Central memory CD8-positive, alpha-beta T cell (primary cell): Measurements from ENCODE around the gene LRP1B.

Experiments used
- ATAC-seq: fragments of 150-1000 bp; cut with Tn5 transposase; replicated peaks from 2 replicates; pipeline ENCODE4 v1.10.0; 2022; ENCODE audit warnings: mild to moderate bottlenecking, moderate FRiP score, moderate number of reproducible peaks; ENCODE audit not compliant: poor library complexity, severe bottlenecking; ENCODE audit errors: extremely low read depth
- DNase-seq, 2 donors: peaks; one replicate each; pipeline ENCODE4 v3.0.0; 2021; ENCODE audit warnings: low spot score in 2 of 2
- H3K27ac Mint-ChIP-seq: one replicate; pipeline ENCODE4 v1.8.0; 2022; ENCODE audit warnings: low read depth, mild to moderate bottlenecking, moderate library complexity, mixed read lengths
- H3K27me3 Mint-ChIP-seq: one replicate; pipeline ENCODE4 v1.8.0; 2022; ENCODE audit warnings: mixed read lengths
- H3K36me3 Mint-ChIP-seq: one replicate; pipeline ENCODE4 v1.8.0; 2022; ENCODE audit warnings: mild to moderate bottlenecking, moderate library complexity, mixed read lengths; ENCODE audit not compliant: insufficient read depth
- H3K4me1 Mint-ChIP-seq: one replicate; pipeline ENCODE4 v1.8.0; 2022; ENCODE audit warnings: mixed read lengths
- H3K4me3 Mint-ChIP-seq: one replicate; pipeline ENCODE4 v1.8.0; 2022; ENCODE audit warnings: mild to moderate bottlenecking, moderate library complexity, mixed read lengths
- H3K9me3 Mint-ChIP-seq: one replicate; pipeline ENCODE4 v1.8.0; 2022; ENCODE audit warnings: mixed read lengths

LRP1B gene

GRCh38 chr2:142139384-142139783 is 8.6 kb upstream of the LRP1B start:
- Mint-ChIP-seq H3K27ac (no peak overlapping the region), H3K4me1 (no peaks in the 10 kb centered on the region), H3K27me3 (no peaks in the 10 kb centered on the region), H3K4me3 (no peak overlapping the region), H3K9me3 (peaks cover 7% of the 10 kb centered on the region), H3K36me3 (no peaks in the 10 kb centered on the region)
- DNase-seq (no peak), ATAC-seq (no peak)

- H3K36me3 Mint-ChIP-seq = no peaks in the 10 kb centered on the region
- no peaks in the 10 kb centered on the region for H3K4me1 Mint-ChIP-seq
- H3K27me3 Mint-ChIP-seq = no peaks in the 10 kb centered on the region
- H3K4me3 Mint-ChIP-seq = no peak overlapping the region
- H3K9me3 Mint-ChIP-seq = peaks cover 7% of the 10 kb centered on the region
- H3K27ac Mint-ChIP-seq = no peak overlapping the region
- DNase-seq (no peak), ATAC-seq (no peak)
These were observed 5.8 kb upstream of the LRP1B start for GRCh38 chr2:142136571-142136970.

- H3K27ac Mint-ChIP-seq = no peak overlapping the region
- DNase-seq (no peak), ATAC-seq (no peak)
- H3K36me3 Mint-ChIP-seq = no peaks in the 10 kb centered on the region
- H3K27me3 Mint-ChIP-seq = no peaks in the 10 kb centered on the region
- peaks cover 7% of the 10 kb centered on the region for H3K9me3 Mint-ChIP-seq
- H3K4me3 Mint-ChIP-seq = no peak overlapping the region
- no peaks in the 10 kb centered on the region for H3K4me1 Mint-ChIP-seq
These were observed 4.1 kb upstream of the LRP1B start for GRCh38 chr2:142134911-142135310.

GRCh38 chr2:142130111-142131009 is 456 bp downstream of the LRP1B start:
- H3K9me3 Mint-ChIP-seq = peaks cover 13% of the 10 kb centered on the region
- H3K27me3 Mint-ChIP-seq = no peaks in the 10 kb centered on the region
- no peak overlapping the region for H3K4me3 Mint-ChIP-seq
- H3K4me1 Mint-ChIP-seq = no peaks in the 10 kb centered on the region
- DNase-seq = no peak
- H3K36me3 Mint-ChIP-seq = no peaks in the 10 kb centered on the region
- no peak for ATAC-seq
- H3K27ac Mint-ChIP-seq = no peak overlapping the region

- Mint-ChIP-seq H3K9me3 (peaks cover 12% of the 10 kb centered on the region), H3K4me3 (no peak overlapping the region), H3K27ac (no peak overlapping the region), H3K36me3 (no peaks in the 10 kb centered on the region), H3K27me3 (no peaks in the 10 kb centered on the region), H3K4me1 (no peaks in the 10 kb centered on the region)
- ATAC-seq = no peak
- DNase-seq = no peak
These were observed 2.7 kb downstream of the LRP1B start for GRCh38 chr2:142128105-142128504.

GRCh38 chr2:142127248-142127647 is 3.6 kb downstream of the LRP1B start:
- no peaks in the 10 kb centered on the region for H3K36me3 Mint-ChIP-seq
- ATAC-seq = no peak
- no peak overlapping the region for H3K27ac Mint-ChIP-seq
- no peak overlapping the region for H3K4me3 Mint-ChIP-seq
- no peak for DNase-seq
- H3K27me3 Mint-ChIP-seq = no peaks in the 10 kb centered on the region
- H3K4me1 Mint-ChIP-seq = no peaks in the 10 kb centered on the region
- H3K9me3 Mint-ChIP-seq = peaks cover 12% of the 10 kb centered on the region

GRCh38 chr2:142124706-142125105 is 6.1 kb downstream of the LRP1B start:
- DNase-seq (no peak), ATAC-seq (no peak)
- Mint-ChIP-seq H3K36me3 (peaks cover 2% of the 10 kb centered on the region), H3K27ac (no peak overlapping the region), H3K4me3 (no peak overlapping the region), H3K9me3 (peaks cover 21% of the 10 kb centered on the region), H3K4me1 (no peaks in the 10 kb centered on the region), H3K27me3 (no peaks in the 10 kb centered on the region)

GRCh38 chr2:142119347-142119746 is 11.5 kb downstream of the LRP1B start:
- Mint-ChIP-seq H3K9me3 (peaks cover 19% of the 10 kb centered on the region), H3K4me3 (no peak overlapping the region), H3K27me3 (no peaks in the 10 kb centered on the region), H3K4me1 (no peaks in the 10 kb centered on the region), H3K36me3 (peaks cover 2% of the 10 kb centered on the region), H3K27ac (no peak overlapping the region)
- ATAC-seq (no peak), DNase-seq (no peak)

- DNase-seq = no peak
- no peaks in the 10 kb centered on the region for H3K4me1 Mint-ChIP-seq
- no peaks in the 10 kb centered on the region for H3K27me3 Mint-ChIP-seq
- peaks cover 14% of the 10 kb centered on the region for H3K9me3 Mint-ChIP-seq
- H3K36me3 Mint-ChIP-seq = no peaks in the 10 kb centered on the region
- H3K27ac Mint-ChIP-seq = no peak overlapping the region
- no peak for ATAC-seq
- H3K4me3 Mint-ChIP-seq = no peak overlapping the region
These were observed 18.0 kb downstream of the LRP1B start for GRCh38 chr2:142112757-142113221.

GRCh38 chr2:142104134-142104758 is 26.6 kb downstream of the LRP1B start:
- Mint-ChIP-seq H3K36me3 (no peaks in the 10 kb centered on the region), H3K4me1 (no peaks in the 10 kb centered on the region), H3K27ac (no peak overlapping the region), H3K9me3 (peaks cover 11% of the 10 kb centered on the region), H3K4me3 (no peak overlapping the region), H3K27me3 (no peaks in the 10 kb centered on the region)
- ATAC-seq (no peak), DNase-seq (no peak)

- Mint-ChIP-seq H3K36me3 (no peaks in the 10 kb centered on the region), H3K9me3 (peaks cover 11% of the 10 kb centered on the region), H3K4me1 (no peaks in the 10 kb centered on the region), H3K27ac (no peak overlapping the region), H3K27me3 (no peaks in the 10 kb centered on the region), H3K4me3 (no peak overlapping the region)
- ATAC-seq (no peak), DNase-seq (no peak)
These were observed 29.8 kb downstream of the LRP1B start for GRCh38 chr2:142100970-142101369.

- Mint-ChIP-seq H3K4me1 (no peaks in the 10 kb centered on the region), H3K9me3 (peaks cover 11% of the 10 kb centered on the region), H3K27me3 (no peaks in the 10 kb centered on the region), H3K4me3 (no peak overlapping the region), H3K27ac (no peak overlapping the region), H3K36me3 (no peaks in the 10 kb centered on the region)
- DNase-seq (no peak), ATAC-seq (no peak)
These were observed 30.5 kb downstream of the LRP1B start for GRCh38 chr2:142100139-142100873.
